ENCODE measurements around the gene ARHGEF4.

ARHGEF4 gene, protein sequence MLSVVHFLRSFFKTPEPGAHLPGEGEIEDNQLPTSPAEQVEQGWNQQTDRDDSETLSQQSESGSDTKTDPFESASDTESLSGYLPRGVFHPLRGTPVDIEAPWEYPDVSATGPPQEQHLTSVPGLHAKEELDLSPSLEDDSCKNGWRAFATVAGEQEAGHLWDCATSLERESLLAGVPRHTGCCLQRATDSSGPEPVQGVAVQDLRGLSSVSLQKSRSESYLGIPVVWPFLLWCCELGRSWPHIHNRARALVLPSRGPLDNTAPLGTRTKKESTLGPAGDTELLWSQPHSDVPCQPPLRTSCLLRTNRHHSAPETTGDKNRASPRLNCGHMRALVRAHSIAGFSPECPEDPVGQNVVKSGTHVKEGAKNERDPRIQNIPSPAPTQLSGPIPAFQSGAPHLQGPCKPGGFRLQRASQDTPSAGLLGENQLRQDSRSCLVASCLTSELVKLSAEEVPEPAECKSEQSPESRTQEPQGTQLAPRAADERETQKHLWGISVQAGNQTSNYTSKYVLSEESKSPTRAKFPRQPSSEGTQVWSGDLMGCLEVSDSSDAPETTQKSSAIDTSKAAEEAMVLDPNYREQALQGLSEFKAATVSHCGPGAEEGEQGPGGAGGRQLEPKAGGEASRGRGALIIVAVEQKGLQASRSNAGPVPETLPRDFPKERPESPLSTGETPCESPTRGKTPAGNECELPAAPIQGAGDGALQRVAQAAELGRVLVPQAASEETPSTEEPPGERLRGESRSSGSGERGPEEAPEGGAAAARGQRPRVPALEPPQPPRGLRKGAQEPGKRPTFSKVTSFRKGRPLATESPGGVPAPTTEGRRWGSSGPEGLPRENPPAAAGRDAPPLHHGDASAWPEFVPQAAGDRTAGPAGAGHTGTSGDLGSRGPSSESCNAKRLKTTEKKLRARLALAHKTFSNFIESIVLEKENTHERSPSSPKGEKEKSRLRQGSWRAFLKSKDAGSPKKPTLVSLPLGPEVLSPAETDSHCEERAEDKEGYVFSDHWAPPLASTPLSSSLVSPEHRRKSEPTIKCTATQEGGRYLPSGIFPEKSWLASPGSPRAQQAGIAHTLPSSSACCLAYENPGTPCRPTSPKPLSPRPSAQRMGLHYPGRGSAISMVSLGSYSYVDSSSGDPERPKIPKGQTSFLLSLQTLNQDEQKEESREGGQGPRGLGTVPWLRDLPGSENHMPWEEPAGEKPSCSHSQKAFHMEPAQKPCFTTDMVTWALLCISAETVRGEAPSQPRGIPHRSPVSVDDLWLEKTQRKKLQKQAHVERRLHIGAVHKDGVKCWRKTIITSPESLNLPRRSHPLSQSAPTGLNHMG (N-terminal part only)

DNA sequence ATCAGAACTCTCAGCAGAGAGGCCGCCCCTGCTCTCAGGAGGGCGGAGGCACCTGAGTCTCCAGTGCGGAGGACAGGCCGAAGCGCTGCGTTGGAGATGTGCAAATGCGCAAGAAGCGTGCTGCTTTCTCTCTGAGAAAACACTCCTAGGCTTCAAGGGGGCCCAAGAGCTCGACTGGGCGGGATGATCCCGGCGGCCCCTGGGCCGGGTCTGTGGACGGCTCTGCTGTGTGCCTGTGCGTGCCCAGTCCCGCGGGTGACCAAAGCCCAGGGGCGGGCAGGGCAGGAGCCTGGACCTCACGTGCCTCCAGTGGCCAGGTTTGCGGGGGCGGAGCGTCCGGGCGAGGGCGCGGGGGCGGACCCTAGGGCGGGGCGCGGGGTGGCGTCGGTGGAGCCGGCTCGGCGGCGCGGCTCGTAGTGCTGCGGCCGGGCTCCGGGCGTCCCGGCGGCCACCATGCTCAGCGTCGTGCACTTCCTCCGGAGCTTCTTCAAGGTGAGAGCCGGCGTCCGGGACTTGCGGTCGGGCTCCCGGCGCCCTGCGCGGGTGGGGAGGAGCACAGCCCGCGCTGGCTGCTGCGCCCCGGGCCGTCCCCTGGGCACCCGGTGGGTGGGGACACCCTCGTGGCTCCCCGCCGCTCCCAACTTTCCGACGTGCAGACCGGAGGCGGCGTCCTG lies at the start of gene ARHGEF4:
ARHGEF4 (plus strand) TSS at position 414 of the 674 bp plus-strand sequence; CDS start at position 454, 40 bp downstream.
- TF ChIP-seq L3MBTL2 (conservative IDR thresholded peaks at IDR 0.05): peak; percentile 40; the same call in 1 of the 2 replicates
- TF ChIP-seq HDGF (IDR thresholded peaks at IDR 0.05; ENCODE audit: borderline replicate concordance): no peak
- TF ChIP-seq, protein P1, sequence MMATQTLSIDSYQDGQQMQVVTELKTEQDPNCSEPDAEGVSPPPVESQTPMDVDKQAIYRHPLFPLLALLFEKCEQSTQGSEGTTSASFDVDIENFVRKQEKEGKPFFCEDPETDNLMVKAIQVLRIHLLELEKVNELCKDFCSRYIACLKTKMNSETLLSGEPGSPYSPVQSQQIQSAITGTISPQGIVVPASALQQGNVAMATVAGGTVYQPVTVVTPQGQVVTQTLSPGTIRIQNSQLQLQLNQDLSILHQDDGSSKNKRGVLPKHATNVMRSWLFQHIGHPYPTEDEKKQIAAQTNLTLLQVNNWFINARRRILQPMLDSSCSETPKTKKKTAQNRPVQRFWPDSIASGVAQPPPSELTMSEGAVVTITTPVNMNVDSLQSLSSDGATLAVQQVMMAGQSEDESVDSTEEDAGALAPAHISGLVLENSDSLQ (IDR thresholded peaks at IDR 0.05): no peak
- no peak for TF ChIP-seq SP1 (IDR thresholded peaks at IDR 0.05)
- peak; percentile 81 for DNase-seq (ENCODE audit: extremely low spot score)
- ChIA-PET CTCF (no interaction called here), POLR2A (no interaction called here)

DNA sequence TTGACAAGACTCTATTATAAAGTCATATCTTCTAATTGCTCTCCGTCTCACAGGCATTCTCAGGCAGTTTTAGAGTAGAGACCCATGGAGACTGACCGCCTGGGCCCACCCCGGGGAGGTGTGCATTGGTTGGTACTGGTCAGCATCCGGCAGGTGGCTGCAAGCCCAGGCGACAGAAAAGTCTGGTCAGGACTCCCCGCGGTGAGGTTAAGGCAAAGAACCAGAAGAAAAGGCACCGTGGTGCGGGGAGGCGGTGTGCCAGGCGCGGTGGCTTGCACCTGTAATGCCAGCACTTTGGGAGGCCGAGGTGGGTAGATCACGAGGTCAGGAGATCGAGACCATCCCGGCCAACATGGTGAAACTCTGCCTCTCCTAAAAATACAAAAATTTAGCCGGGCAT lies 48.9 kb upstream of the ARHGEF4 start:
- no peak for DNase-seq (ENCODE audit: extremely low spot score)
- TF ChIP-seq ZNF384 (IDR thresholded peaks at IDR 0.05): no peak
- TF ChIP-seq, protein P1 (IDR thresholded peaks at IDR 0.05): no peak
- no peak for TF ChIP-seq BHLHE40 (IDR thresholded peaks at IDR 0.05; ENCODE audit: borderline replicate concordance)
- TF ChIP-seq NFRKB (IDR thresholded peaks at IDR 0.05): no peak
- no peak for TF ChIP-seq L3MBTL2 (conservative IDR thresholded peaks at IDR 0.05)
- TF ChIP-seq ELF4 (IDR thresholded peaks at IDR 0.05): no peak
- TF ChIP-seq FOXM1 (IDR thresholded peaks at IDR 0.05; ENCODE audit: borderline replicate concordance): no peak
- no peak for TF ChIP-seq SP1 (IDR thresholded peaks at IDR 0.05)
- TF ChIP-seq HDGF (IDR thresholded peaks at IDR 0.05; ENCODE audit: borderline replicate concordance): no peak
- TF ChIP-seq SUZ12 (IDR thresholded peaks at IDR 0.05): no peak
- no peak for TF ChIP-seq ARNT (IDR thresholded peaks at IDR 0.05)
- no peak for TF ChIP-seq FOXA1 (IDR thresholded peaks at IDR 0.05)
- TF ChIP-seq FOXK2 (IDR thresholded peaks at IDR 0.05): no peak
- TF ChIP-seq LEF1 (IDR thresholded peaks at IDR 0.05; ENCODE audit: borderline replicate concordance): no peak
- no peak for TF ChIP-seq TARDBP (IDR thresholded peaks at IDR 0.05)
- CTCF ChIA-PET: no interaction called here
- POLR2A ChIA-PET: no interaction called here

DNA sequence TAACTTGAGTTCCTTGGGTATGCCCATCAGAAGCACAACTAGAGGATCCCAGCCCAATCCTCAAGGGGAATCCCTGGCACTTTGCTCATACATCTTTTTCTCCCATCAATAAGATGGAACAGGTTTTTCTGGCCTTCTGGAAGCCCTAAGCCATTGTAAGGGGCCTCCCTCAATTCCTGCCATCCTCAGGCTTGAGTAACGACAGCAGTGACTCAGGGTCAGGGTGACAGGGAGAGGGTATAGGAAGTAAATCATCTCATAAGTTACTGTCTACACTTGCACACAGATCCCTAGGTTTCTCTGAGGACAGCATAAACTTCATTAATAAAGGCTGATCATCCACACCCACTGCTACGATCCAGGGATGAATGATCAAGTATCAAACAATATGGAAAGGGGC lies 46.4 kb upstream of the ARHGEF4 start:
- CTCF ChIA-PET: interaction anchor here (0.7 kb wide), 1 partner anchor 31 kb away, joined by 4 read pairs; no protein-coding TSS in a partner anchor

DNA sequence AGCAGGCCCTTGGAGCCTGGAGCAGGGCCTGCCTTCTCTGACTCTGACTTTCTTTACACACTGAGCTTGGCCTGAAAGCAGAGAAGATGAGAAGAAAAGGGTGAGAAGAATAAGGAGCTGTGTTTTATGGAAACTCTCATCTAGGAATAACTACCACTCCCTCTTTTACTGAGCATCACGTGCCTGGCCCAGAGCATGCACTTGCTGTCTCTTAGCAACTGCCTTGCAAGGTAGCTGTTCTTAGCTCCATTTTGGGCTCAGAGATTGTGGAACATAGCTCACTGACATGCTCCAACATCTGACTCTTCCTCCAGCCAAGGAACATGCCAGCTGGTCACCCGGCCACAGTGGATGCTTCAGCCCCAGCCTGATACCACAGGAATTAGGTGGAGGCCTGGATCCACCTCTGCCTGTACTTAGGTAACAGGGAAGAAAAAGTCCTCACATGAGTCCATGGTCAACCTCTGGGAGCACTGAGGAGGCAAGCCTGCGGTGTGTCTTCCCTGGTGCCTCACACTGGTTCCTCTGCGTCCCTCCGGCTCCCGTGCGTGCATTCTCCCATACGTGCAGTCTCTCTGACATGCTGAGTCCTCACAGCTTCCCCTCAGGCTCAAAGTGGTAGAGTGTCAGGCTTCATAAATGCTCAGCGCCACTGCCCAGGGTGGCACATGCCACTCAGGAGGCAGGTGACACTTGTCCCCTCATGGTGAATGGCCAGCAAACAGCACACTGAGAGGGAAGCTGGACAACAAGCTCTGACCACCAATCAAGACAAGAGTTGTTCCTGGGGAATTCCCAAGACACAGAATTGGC lies 45.7 kb upstream of the ARHGEF4 start:
- no peak for DNase-seq (ENCODE audit: extremely low spot score)
- POLR2A ChIA-PET: no interaction called here
- CTCF ChIA-PET: no interaction called here
- TF ChIP-seq ELF4 (IDR thresholded peaks at IDR 0.05) (no peak), FOXK2 (IDR thresholded peaks at IDR 0.05) (no peak), SP1 (IDR thresholded peaks at IDR 0.05) (no peak), CTBP1 (IDR thresholded peaks at IDR 0.05; ENCODE audit: borderline replicate concordance) (no peak), FOXM1 (IDR thresholded peaks at IDR 0.05; ENCODE audit: borderline replicate concordance) (no peak), L3MBTL2 (conservative IDR thresholded peaks at IDR 0.05) (no peak), TARDBP (IDR thresholded peaks at IDR 0.05) (no peak), SUZ12 (IDR thresholded peaks at IDR 0.05) (no peak), NFRKB (IDR thresholded peaks at IDR 0.05) (no peak), HDGF (IDR thresholded peaks at IDR 0.05; ENCODE audit: borderline replicate concordance) (no peak), BHLHE40 (IDR thresholded peaks at IDR 0.05; ENCODE audit: borderline replicate concordance) (no peak), FOXA1 (IDR thresholded peaks at IDR 0.05) (no peak), ARNT (IDR thresholded peaks at IDR 0.05) (no peak), LEF1 (IDR thresholded peaks at IDR 0.05; ENCODE audit: borderline replicate concordance) (no peak), ZNF384 (IDR thresholded peaks at IDR 0.05) (no peak)
- TF ChIP-seq, protein P1 (IDR thresholded peaks at IDR 0.05): no peak

More for the DNA sequence above, 46.4 kb upstream of the ARHGEF4 start:
- TF ChIP-seq, protein P1 (IDR thresholded peaks at IDR 0.05): no peak
- TF ChIP-seq TARDBP (IDR thresholded peaks at IDR 0.05) (no peak), ZNF384 (IDR thresholded peaks at IDR 0.05) (no peak), NFRKB (IDR thresholded peaks at IDR 0.05) (no peak), BHLHE40 (IDR thresholded peaks at IDR 0.05; ENCODE audit: borderline replicate concordance) (no peak), L3MBTL2 (conservative IDR thresholded peaks at IDR 0.05) (no peak), FOXM1 (IDR thresholded peaks at IDR 0.05; ENCODE audit: borderline replicate concordance) (no peak)
- POLR2A ChIA-PET: no interaction called here
- no peak for DNase-seq (ENCODE audit: extremely low spot score)

Measured in HEK293T (cell line).